Subcutaneous abdominal adipose tissue (tissue), 5 donors: Measurements from ENCODE around the gene ERC1.
"Not testable (repeated sequence)": the region's sequence is repeated elsewhere in the genome, so short reads cannot be mapped to it uniquely, and the experiment has no call there.

Experiments used
- H3K27ac ChIP-seq: one replicate; pipeline ENCODE4 v1.7.0; 2013; ENCODE audit warnings: low read depth, mild to moderate bottlenecking, inconsistent platforms, low read length, moderate library complexity
- H3K27me3 ChIP-seq, 5 donors: one replicate each; pipeline ENCODE4 v1.7.0; 2013; ENCODE audit warnings: low read length in 5 of 5, inconsistent platforms in 1 of 5; ENCODE audit not compliant: control insufficient read depth in 5 of 5, insufficient read depth in 4 of 5
- H3K36me3 ChIP-seq, 5 donors: one replicate each; pipeline ENCODE4 v1.7.0; 2013; ENCODE audit warnings: low read length in 5 of 5; ENCODE audit not compliant: control insufficient read depth in 5 of 5, insufficient read depth in 5 of 5
- H3K4me1 ChIP-seq, 5 donors: one replicate each; pipeline ENCODE4 v1.7.0; 2013; ENCODE audit warnings: low read length in 5 of 5, mild to moderate bottlenecking in 3 of 5, moderate library complexity in 1 of 5; ENCODE audit not compliant: control insufficient read depth in 5 of 5, insufficient read depth in 5 of 5
- H3K4me3 ChIP-seq, 5 donors: one replicate each; pipeline ENCODE4 v1.7.0; 2013; ENCODE audit warnings: low read length in 5 of 5, low read depth in 1 of 5
- H3K9ac ChIP-seq, 5 donors: one replicate each; pipeline ENCODE4 v1.7.0; 2013; ENCODE audit warnings: low read length in 5 of 5, mild to moderate bottlenecking in 4 of 5, moderate library complexity in 3 of 5
- H3K9me3 ChIP-seq, 5 donors: one replicate each; pipeline ENCODE4 v1.7.0; 2013; ENCODE audit warnings: low read length in 5 of 5; ENCODE audit not compliant: control insufficient read depth in 5 of 5
- donor health status: healthy.
- donor health status: healthy.
- donor health status: healthy.
- donor health status: healthy.
- donor health status: healthy.

Gene ERC1

DNA sequence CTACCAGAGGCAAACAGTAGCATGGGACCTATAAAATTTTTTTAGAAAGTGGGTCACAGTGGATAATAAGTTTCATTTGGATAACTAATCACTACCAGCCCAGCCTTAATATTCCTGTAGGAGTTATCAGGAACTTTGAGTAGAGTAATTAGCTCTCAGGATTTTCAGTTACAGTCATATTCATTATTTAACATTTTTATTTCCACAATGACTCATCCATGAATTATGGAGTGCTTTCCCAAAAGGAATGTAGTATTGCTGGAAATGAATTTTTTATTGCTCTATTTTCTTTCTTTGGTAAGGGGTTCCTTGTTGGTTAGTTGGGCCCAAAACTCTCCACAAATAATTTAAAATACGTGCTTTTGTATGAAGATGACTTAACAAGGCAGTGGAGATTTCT, 53.7 kb downstream of the ERC1 start:
- Histone ChIP-seq H3K9me3 (no peaks in the 10 kb centered on the region), H3K9ac (no peak overlapping the region), H3K27ac (no peak overlapping the region)

DNA sequence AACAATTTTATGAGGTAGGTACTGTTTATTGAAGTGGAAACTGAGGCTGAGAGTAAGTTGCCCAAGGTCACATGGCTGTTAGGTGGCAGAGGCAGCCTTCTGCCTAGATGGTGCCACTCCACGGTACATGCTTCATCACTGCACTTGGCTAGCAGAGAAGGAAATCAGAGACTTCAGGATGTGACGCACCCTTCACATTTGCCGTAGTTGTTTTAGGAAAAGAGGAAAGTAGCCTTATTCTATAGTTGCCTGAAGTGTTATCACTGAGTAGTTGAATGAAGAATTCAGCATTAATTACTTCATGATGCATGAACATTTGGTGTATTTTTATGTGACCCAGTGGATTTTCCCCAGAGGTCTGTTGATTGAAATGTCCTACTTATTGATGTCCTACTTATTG, 55.7 kb downstream of the ERC1 start:
- H3K9ac ChIP-seq: no peak overlapping the region

More for the DNA sequence above, 53.7 kb downstream of the ERC1 start:
- Histone ChIP-seq H3K4me3 (no peak overlapping the region), H3K36me3 (no peaks in the 10 kb centered on the region), H3K4me1 (peaks cover 0 to 13% (median 10%) of the 10 kb centered on the region in 5 donors), H3K27me3 (no peaks in the 10 kb centered on the region)

DNA sequence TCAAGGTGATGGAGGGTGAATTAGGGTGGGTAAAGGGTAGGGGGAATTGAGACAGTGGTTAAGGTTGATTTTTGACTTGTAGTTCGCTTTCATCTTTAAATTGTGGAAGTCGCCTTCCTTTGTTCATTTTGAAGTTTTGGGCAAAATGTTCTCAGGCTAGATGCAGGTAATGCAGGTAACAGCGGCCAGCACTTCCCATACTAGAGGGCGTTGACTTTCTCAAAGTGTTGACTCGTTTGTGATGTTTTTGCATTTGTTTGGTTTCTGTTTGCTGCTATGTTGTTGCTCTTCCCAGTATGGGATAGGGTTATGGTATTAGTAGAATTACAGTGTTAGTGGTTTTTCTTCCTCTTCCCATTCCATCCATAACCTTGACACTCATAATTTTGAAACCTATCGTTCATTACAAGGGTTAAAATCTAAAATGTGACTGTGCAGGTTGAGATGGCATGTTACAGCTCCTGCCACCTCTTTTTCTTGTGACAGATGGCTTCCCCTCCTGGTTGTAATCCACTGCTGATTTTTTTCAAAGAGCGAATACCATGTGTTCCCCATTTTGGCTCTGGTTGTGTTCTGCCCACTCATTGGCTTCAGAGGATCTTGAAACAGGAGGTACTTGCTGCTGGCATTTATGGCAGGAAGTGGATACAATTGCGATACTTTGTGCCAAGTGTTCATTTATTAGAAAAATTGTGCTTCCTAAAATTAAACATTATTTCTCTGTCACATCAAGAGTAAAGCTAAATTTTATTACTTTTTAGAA, 57.1 kb downstream of the ERC1 start:
- Histone ChIP-seq H3K27me3 (no peaks in the 10 kb centered on the region), H3K4me3 (no peak overlapping the region), H3K9ac (no peak overlapping the region), H3K36me3 (no peaks in the 10 kb centered on the region), H3K4me1 (peaks cover 0 to 15% (median 9%) of the 10 kb centered on the region in 5 donors), H3K9me3 (no peaks in the 10 kb centered on the region), H3K27ac (no peak overlapping the region)

More for the DNA sequence above, 55.7 kb downstream of the ERC1 start:
- H3K27me3 ChIP-seq: no peaks in the 10 kb centered on the region
- H3K27ac ChIP-seq: no peak overlapping the region
- H3K36me3 ChIP-seq: no peaks in the 10 kb centered on the region
- no peaks in the 10 kb centered on the region for H3K9me3 ChIP-seq
- H3K4me1 ChIP-seq: peaks cover 0 to 15% (median 9%) of the 10 kb centered on the region in 5 donors
- H3K4me3 ChIP-seq: no peak overlapping the region

DNA sequence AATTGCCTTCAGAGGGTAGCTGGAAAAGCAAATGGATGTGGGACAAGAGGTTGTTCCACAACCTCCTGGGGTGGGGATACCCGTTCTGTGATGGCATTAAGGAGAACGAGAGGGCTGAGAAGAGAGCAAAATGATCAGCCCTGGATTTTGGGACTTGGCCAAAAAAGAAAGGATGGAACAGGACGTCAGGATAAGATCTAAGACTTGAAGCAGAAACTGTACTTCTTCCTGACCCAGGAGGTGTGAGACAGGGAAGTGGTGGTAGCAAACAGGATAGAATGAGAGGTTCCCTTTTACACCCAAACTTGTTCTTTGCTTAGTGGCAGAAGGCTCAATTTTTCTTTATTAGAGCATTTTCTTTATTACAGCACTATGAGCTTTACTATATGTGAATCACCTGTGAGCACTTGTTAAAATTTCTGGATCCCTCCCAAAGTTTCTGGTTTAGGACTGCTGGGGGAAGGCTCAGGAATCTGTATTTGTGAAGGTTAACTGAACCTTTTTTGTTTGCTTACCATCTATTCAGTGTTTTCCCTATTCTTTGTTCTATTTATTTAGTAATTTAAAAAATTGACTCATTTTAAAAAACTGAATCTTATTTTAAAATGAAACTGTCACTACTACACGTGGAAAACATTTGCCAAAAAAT, 59.2 kb downstream of the ERC1 start:
- Histone ChIP-seq H3K9me3 (no peaks in the 10 kb centered on the region), H3K36me3 (no peaks in the 10 kb centered on the region), H3K4me1 (peaks cover 0 to 17% (median 11%) of the 10 kb centered on the region in 5 donors), H3K27me3 (no peaks in the 10 kb centered on the region), H3K4me3 (no peak overlapping the region), H3K27ac (no peak overlapping the region), H3K9ac (no peak overlapping the region)

DNA sequence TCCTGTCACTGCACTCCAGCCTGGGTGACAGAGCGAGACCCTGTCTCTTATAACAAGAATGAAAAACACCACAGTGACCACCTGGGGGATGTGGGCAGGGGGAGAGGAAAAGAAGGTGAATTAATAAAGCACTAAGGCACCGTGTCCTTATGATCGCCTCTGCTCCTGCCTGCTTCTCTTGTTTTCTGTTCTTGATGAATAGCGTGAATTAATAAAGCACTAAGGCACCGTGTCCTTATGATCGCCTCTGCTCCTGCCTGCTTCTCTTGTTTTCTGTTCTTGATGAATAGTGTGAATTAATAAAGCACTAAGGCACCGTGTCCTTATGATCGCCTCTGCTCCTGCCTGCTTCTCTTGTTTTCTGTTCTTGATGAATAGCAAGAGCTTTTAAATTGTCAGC, 60.6 kb downstream of the ERC1 start:
- H3K36me3 ChIP-seq, H3K4me3 ChIP-seq, H3K27ac ChIP-seq, H3K27me3 ChIP-seq, H3K9ac ChIP-seq, H3K9me3 ChIP-seq: not testable (repeated sequence)
- H3K4me1 ChIP-seq: peaks cover 0 to 17% (median 11%) of the 10 kb centered on the region in 5 donors

DNA sequence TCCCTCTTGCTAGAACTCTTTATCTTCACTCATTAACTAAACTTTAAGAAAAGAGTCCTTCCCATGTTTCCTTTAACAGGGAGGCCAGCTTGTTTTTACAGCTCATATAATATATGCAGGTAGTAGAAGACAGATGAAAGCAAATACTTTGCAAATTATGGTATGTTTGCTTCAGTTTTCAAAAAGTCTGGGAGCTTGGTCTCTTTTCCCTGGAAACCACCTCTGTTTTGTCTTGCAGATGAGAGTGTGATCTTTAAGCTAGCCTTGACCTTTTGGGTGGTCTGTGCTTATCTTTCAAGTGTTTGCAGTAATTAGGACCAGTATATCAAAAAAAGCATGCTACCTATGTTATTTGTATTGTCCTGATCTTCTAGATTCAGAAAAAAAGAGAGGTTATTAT, 62.7 kb downstream of the ERC1 start:
- no peak overlapping the region for H3K27ac ChIP-seq
- no peak overlapping the region for H3K4me3 ChIP-seq
- no peaks in the 10 kb centered on the region for H3K27me3 ChIP-seq
- no peaks in the 10 kb centered on the region for H3K36me3 ChIP-seq
- no peak overlapping the region for H3K9ac ChIP-seq
- H3K9me3 ChIP-seq: peaks cover 0 to under 1% (median 0%) of the 10 kb centered on the region in 5 donors
- H3K4me1 ChIP-seq: peaks cover 0 to 14% (median 3%) of the 10 kb centered on the region in 5 donors

DNA sequence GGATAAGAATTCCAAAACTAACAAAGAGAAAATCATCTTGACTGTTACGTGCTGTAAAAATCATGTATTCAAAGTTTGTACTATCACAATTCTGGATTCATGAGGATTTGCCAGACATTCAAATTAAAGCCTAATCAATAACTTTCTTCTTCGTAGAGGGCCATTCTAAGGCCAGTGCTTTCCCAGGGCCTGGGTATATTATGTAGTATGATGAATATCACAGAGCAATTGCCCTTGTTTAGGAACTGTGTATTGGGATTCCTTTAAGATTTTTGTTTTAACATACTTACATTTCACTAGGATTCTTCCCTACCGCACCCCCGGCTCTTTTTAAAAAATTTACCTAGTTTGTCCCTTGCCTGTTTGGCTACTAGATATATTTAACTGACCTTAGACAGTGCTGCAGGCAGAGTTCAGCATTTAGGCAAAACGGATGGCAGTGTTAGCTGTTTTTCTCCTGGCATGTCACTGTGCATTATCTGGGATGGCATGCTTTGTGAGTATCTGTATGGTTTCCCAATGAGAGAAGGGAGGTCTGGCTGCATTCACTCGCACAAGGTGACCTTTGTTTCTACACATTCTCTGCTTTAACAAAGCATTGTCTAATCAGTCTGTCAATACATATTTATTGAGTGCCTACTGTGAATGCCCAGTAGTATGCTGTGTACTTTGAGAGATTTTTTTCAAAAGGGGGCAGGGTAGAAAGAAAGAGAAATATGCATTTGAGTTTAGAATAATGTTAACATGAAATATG, 63.3 kb downstream of the ERC1 start:
- H3K27ac ChIP-seq: no peak overlapping the region
- H3K9ac ChIP-seq: no peak overlapping the region
- H3K4me1 ChIP-seq: peaks cover 0 to 14% (median 3%) of the 10 kb centered on the region in 5 donors
- no peaks in the 10 kb centered on the region for H3K27me3 ChIP-seq
- no peaks in the 10 kb centered on the region for H3K36me3 ChIP-seq
- H3K9me3 ChIP-seq: peaks cover 0 to 3% (median 0%) of the 10 kb centered on the region in 5 donors
- no peak overlapping the region for H3K4me3 ChIP-seq

DNA sequence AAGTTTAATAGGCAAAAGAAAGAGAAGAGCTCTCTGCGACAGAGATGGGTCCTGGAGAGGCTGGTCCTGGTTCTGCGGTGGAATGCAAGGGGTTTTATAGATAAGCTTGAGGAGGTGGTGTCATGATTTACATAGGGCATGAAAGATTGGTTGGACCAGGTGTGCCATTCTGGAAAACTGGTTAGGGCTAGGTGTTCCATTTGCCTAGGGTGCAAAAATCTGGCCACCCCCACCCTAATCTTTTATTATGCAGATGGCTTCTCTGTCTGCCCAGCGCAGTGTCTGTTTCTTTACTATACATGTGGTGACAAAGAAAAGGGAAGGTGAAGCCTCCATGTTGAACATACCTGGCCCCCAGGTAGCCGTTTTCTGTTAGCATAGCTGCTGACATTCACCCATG, 65.4 kb downstream of the ERC1 start:
- no peak overlapping the region for H3K27ac ChIP-seq
- no peak overlapping the region for H3K4me3 ChIP-seq
- H3K4me1 ChIP-seq: peaks cover 0 to 11% (median 0%) of the 10 kb centered on the region in 5 donors
- peaks cover 0 to 3% (median 0%) of the 10 kb centered on the region in 5 donors for H3K9me3 ChIP-seq
- no peaks in the 10 kb centered on the region for H3K27me3 ChIP-seq
- no peak overlapping the region for H3K9ac ChIP-seq
- no peaks in the 10 kb centered on the region for H3K36me3 ChIP-seq

DNA sequence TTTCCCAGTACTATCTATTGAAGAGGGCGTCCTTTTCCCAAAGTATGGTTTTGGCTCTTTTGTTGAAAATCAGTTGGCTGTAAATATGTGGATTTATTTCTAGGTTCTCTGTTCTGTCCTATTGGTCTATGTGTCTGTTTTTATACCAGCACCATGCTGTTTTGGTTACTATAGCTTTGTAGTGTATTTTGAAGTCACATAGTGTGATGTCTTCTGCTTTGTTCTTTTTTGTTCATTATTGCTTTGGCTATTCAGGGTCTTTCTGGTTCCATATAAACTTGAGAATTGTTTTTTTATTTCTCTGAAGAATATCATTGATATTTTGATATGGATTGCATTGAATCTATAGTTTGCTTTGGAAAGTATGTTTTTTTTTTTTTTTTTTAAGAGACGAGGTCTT, 67.4 kb downstream of the ERC1 start:
- Histone ChIP-seq H3K36me3 (no peaks in the 10 kb centered on the region), H3K4me1 (peaks cover 0 to 11% (median 0%) of the 10 kb centered on the region in 5 donors), H3K9me3 (peaks cover 0 to 11% (median 2%) of the 10 kb centered on the region in 5 donors), H3K27ac (no peak overlapping the region), H3K4me3 (no peak overlapping the region), H3K27me3 (no peaks in the 10 kb centered on the region), H3K9ac (no peak overlapping the region)

DNA sequence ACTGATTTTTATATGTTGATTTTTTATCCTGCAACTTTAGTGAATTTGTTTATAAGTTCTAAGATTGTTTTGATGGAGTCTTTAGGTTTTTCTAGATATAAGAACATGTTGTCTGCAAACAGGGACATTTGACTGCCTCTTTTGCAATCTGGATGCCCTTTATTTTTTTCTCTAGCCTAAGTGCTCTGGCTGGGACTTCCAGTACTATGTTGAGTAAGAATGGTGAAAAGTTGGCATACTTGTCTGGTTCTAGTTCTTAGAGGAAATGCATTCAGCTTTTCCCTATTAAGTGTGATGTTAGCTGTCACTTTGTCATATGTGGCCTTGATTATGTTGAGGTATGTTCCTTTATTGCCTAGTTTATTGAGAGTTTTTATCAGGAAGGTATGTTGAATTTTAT, 68.1 kb downstream of the ERC1 start:
- peaks cover 0 to 17% (median 8%) of the 10 kb centered on the region in 5 donors for H3K9me3 ChIP-seq

More for the DNA sequence above, 68.1 kb downstream of the ERC1 start:
- Histone ChIP-seq H3K9ac (no peak overlapping the region), H3K36me3 (no peaks in the 10 kb centered on the region), H3K27ac (no peak overlapping the region), H3K4me3 (no peak overlapping the region), H3K27me3 (no peaks in the 10 kb centered on the region), H3K4me1 (peaks cover 0 to 11% (median 0%) of the 10 kb centered on the region in 5 donors)
